GM19397 (cell line): ENCODE measurements around the gene DOK6.
"Not testable (repeated sequence)": the region's sequence is repeated elsewhere in the genome, so short reads cannot be mapped to it uniquely, and the experiment has no call there.

Source experiments
- ATAC-seq: cut with Tn5 transposase; IDR thresholded peaks from one replicate; pipeline ENCODE4 v1.9.1; 2021; ENCODE audit warnings: mild to moderate bottlenecking, moderate library complexity; ENCODE audit not compliant: unreplicated experiment

Gene DOK6

DNA sequence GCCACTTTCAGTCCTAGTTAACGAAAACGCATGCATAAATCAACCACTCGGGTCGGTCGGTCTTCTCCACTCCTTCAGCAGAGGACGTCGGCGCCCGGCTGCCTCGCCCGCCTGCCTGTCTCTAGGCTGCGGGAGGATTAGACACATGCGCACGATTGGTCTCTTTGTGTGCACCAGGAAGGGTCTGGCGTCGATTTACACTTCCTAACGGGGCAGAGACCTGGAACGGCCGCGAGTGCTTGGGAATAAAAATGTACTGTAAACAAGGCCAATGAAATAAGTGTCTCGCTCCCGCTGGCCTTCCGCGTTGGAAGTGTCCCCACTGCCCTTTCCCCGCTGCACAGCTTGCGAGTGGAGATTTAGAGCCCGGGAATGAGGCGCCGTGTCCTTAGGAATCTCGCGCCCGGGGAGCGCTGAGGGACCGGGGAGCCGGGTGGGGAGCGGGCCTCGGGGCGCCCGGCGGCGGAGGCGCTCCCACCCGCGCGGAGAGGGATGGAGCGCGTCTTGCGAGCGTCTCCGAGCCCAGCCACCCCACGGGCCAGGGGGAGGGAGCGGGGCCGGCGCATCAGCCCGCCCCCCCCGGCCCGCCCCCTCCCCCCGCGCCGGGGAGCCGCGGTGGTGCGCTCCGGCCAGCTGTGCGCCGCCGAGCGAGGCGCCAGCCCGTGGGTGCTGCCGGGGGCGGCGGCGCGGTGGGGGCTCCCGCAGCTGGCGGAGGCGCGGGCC is at the start of gene DOK6:
Gene DOK6 (plus strand): TSS at position 636 of the 723 bp plus-strand sequence.
- no peak for ATAC-seq

- ATAC-seq = no peak
Observed at GRCh38 chr18:69353023-69353422, 47.7 kb upstream of the DOK6 start.

DNA sequence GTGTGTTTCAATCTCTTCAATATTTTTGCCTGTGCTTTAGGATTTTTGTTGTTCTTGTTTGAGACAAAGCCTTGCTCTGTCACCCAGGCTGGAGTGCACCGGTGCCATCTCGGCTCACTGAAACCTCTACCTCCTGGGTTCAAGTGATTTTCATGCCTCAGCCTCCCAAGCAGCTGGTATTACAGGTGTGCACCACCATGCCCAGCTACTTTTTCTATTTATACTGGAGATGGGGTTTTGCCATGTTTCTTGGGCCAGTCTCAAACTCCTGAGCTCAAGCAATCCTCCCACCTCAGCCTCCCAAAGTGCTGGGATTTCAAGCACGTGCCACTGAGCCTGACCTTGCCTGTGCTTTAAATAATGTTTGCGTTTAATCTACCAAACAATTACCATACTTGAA is 43.1 kb upstream of the DOK6 start:
- ATAC-seq = no peak

DNA sequence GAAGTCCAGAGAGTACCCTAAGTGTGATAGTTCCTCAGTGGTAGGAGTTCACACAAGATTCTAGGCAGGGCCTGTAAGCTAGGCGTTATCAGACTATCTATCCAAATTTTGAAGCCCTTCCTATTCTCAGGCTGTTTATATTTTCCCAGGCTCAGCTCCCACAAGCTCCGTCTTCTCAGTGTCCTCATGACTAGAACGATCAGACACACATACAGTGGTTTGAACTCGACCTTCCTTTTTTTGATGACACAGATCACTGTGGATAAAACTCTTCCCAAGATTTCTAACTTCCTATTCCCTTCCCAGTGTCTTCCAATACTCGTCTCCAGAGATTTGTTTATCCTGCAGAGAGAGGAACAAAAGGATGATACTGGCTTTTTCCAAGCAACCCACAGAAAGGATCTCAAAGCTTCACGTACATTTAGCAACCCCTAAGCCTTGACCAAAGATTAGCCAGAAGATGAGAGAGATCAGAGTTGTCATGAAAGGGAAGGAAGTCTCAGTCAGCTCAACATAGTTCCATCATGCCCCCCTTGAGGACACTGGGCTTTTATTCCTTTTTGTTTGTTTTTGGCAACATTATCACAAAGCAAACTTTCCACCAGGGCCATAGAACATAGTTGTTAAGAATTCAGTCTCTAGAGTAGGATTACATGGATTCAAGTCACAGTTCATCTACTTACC is 42.3 kb upstream of the DOK6 start:
- no peak for ATAC-seq

GRCh38 chr18:69359768-69360167 is 40.9 kb upstream of the DOK6 start:
- ATAC-seq = not testable (repeated sequence)

GRCh38 chr18:69364930-69365329 is 35.8 kb upstream of the DOK6 start:
- ATAC-seq = no peak

DNA sequence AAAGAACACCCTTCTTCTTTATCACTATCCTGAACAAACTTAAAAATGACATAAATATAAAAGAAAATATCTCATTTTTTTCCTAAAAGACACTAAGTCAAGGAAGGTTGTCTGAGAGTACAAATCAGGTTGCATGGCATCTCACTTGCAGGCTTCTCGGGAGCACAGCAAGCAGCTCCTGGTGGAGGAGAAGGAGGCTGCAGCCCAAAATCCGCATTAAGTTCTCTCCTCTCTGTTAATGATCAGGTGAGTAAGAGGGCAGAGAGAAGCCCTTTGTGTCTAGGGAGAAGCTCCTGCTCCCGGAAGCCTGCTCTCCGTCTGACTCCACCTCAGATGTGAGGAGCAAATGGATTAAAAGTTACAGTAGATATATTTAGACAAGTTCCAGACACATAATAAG is 35.0 kb upstream of the DOK6 start:
- ATAC-seq = no peak

DNA sequence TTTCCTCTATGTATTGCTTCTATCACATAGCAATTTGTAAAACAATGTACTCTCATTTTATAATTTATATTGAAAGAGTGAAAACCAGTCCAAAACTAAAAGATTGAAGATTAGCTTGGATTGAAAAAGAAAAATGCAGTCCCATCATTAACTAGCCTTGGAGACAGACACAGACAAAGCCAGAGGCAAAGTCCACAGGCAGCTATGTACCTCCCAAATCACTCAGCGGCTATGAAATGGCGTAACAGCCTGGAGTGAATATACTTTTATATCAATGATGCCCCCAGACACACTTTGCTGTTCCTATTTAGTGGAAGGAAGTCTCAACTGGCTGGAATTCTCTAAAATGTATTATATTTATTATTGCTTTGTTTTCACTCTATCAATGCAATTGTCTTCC is 33.6 kb upstream of the DOK6 start:
- ATAC-seq = no peak

DNA sequence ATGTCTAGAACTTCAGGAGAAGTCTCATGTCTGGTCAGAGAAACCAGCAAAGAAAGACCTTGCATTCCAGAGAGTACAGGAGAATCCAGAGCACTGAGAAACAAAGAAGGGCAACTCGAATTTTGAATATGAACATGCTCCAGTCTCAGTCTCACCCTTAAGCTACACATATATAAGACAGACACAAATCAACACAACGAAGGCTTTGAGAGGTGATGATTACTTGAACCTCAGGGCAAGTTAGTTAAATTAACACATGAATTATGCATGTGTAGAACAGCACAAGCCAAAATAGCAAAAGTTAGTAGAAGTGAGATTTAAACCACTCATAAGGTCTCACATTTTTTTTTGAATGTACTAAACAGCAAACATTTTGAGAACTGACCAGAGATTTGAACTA is 29.0 kb upstream of the DOK6 start:
- ATAC-seq = no peak

- no peak for ATAC-seq
Observed at GRCh38 chr18:69380324-69380723, 20.4 kb upstream of the DOK6 start.

DNA sequence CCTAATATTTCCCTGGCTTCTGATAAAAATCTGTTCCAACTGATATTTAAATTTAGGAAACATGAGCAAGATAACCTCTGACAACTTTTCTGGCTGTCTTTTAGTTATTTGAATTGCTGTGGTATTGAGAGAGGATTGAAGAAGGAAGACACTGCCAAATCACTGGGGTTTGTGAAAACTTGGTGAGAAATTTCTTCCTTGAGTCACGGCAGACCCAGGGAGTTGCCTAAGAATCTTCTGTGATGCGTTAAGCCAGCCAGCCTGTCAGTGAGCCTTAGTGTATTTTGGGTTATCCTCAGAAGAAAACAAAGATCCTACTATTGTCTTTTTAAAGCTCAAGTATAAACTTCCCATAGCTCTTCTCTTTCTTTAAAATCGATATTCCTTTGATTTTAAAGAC is 17.5 kb upstream of the DOK6 start:
- no peak for ATAC-seq

GRCh38 chr18:69387186-69387585 is 13.5 kb upstream of the DOK6 start:
- no peak for ATAC-seq

DNA sequence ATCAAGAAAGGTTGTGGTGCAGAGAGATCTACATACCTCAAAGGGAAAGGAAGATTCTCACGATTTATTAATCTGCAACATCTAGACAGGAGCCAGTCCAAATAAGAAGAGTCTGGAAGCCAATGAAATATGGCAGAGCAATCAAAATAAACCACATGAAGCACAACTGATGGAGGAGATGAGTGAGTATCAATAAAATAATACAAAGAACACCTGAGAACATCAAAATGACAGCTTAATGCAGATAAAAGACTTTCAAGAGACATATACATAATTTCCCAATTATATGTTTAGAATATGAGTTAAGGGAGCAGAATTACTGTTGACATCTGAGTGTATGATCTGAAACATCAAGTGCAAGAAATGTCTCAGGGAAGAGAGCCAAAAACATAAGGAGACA is 12.5 kb upstream of the DOK6 start:
- ATAC-seq = no peak

DNA sequence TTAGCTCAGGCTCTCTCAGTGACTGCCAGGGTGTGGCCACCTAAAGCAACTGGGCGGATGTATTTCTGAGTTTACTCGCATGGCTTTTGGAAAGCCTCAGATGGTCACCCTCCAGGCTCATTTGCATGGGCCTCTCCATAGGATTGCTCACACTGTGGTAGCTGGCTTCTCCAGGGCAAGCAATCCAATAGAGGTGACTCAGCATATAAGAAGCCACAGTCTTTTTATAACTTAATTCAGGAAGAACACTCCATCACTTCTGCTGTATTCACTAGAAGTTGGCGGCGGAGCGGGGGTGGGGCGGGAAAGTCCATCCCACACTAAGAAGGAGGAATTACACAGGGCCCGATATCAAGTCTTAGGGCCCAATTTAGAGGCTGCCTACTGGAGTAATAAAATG is 3.6 kb upstream of the DOK6 start:
- no peak for ATAC-seq

DNA sequence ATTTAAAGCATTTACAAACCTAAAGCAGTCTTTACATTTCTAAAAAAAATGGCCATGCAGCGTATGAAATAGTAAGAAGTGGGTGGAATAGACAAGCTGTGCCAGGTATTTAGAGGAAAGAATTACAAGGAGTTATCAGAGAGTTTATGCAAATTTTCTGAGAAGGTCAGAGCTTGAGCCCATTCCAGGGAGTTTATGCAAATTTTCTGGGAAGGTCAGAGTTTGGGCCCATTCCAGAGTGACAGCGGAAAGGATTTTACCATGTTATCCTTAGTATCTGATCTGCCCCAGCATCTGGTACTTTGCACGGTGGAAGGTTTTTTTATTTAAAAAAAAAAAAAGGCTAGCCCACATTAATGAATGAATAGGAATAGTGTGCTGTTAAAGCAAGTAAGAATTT is 1.4 kb upstream of the DOK6 start:
- no peak for ATAC-seq

GRCh38 chr18:69400976-69401225 is 213 bp downstream of the DOK6 start:
- no peak for ATAC-seq

GRCh38 chr18:69401226-69401971 is 711 bp downstream of the DOK6 start:
- no peak for ATAC-seq

GRCh38 chr18:69401972-69402532 is 1.4 kb downstream of the DOK6 start:
- ATAC-seq = no peak

DNA sequence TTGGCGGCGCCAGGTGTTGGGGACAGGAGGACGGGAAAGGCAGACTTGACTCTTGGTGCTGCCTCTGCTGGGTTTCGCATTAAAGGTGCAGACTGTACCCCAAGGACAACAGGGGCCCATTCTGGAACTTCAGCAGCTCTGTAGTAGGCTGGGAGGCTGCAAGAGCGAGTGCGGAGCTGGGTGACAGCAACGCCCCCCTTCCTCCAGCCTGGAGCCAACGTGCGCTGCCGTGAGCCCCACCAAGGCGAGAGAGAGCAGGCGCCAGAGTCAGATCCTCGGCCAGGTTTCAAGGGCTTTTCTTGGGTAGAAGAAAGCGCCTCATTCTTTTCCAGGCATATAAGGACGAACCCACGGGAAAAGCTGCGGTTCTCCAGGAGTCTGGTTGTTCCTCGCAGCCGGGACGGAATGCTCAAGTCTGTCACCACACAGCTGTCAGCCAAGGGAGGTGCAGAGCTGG is 1.9 kb downstream of the DOK6 start:
- ATAC-seq = no peak

DNA sequence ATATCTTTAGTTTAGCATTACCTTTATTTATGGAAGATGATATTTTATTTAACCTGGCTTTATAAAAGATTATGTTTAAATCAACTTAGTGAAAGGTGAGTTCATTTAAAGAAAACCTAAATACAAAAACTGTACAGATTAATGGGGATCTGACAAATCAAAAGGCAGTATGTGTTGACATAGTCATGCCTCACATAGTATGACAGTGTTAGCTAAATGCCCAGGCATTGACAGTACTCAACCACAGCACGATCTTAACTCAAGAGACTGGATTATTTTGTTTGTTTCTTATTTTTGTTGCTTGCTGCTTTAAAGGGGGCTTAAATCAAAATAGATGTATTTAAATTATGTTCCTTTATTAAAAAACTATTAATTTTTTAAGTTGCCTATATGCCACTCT is 7.8 kb downstream of the DOK6 start:
- no peak for ATAC-seq

DNA sequence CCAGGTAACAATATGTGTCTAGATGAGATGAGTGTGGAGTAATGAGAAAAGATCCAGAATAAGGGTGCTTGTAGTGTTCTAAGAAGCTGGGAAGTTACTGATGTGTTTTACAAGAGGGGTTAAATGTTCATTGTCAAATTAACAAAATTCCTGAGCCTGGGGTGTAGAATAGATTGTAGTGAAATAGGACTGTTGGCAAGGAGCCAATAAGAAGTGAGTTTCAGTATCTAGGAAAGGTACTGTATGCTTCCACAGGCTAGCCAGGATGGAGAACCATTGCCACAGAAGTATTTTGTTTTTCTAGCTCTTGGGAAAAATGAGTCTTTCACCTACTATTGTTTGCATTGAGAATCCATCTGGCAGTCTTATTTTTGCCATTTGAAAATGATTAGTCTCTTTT is 10.5 kb downstream of the DOK6 start:
- ATAC-seq = no peak

DNA sequence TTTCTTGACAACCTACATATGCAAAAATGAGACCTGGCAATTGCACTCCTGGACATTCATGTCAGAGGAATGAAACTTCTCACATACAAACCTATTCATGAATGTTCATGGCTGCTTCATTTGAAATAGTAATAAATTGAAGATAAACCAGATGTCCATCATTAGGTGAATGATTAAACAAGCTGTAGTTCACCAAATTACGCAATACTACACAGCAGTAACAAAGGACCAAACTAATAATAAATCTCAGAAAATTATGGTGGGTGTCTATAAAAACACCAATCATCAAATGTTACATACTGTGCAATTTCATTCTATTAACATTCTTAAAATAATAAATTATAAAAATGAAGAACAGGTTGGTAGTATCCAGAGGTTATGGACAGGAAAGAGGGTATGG is 13.5 kb downstream of the DOK6 start:
- ATAC-seq = no peak
